B cell (primary cell): Measurements from ENCODE around the gene PCDHB6. TPM values are rescaled to one million over a fixed set of nuclear protein-coding genes. Genes with fewer than 3 reads are reported as not detected.
"Not testable (repeated sequence)": the region's sequence is repeated elsewhere in the genome, so short reads cannot be mapped to it uniquely, and the experiment has no call there.

Source experiments
- ATAC-seq: fragments of 200-7000 bp; cut with Tn5 transposase; one replicate; pipeline ENCODE4 v1.10.0; 2021; ENCODE audit warnings: low read depth, mild to moderate bottlenecking, moderate number of reproducible peaks, moderate library complexity
- CTCF ChIA-PET: fragments of 350-600 bp; sonication (Branson Sonifier 250); formaldehyde crosslinking; loops from one replicate; lab custom pipeline; 2021; ENCODE audit warnings: antibody characterized with exemption, inconsistent platforms; lab: Charles Lee
- POLR2A ChIA-PET: fragments of 350-600 bp; sonication (Branson Sonifier 250); formaldehyde crosslinking; loops from one replicate; lab custom pipeline; 2021; ENCODE audit warnings: antibody characterized with exemption; lab: Charles Lee
- DNase-seq: peaks from one replicate; pipeline ENCODE4 v3.0.0; 2013
- H2AFZ ChIP-seq: 2 replicates; pipeline ENCODE4 v1.6.1; 2012; ENCODE audit warnings: mild to moderate bottlenecking, low read depth, low read length; ENCODE audit not compliant: insufficient read depth, poor library complexity, severe bottlenecking
- H3K27ac ChIP-seq, 2 donors: 1 replicate in 1 of 2; 2 replicates in 1 of 2; pipeline ENCODE4 v1.5.1; 2012 to 2013; ENCODE audit warnings: low read length in 2 of 2, mild to moderate bottlenecking in 2 of 2, moderate library complexity in 1 of 2
- H3K27me3 ChIP-seq, 4 experiments: fragments of 200-600 bp in 1 of 4; sonication (generic) in 1 of 4; replicated peaks in 1 of 4; 1 replicate in 2 of 4; 2 replicates in 2 of 4; pipeline versions ENCODE4 v1.6.1 to v1.7.0; 2013 to 2016; ENCODE audit warnings: low read length in 3 of 4, mild to moderate bottlenecking in 2 of 4, mixed read lengths in 1 of 4, moderate library complexity in 1 of 4; ENCODE audit not compliant: insufficient read depth in 4 of 4, control insufficient read depth in 3 of 4; ENCODE audit errors: control extremely low read depth in 1 of 4
- H3K36me3 ChIP-seq, 2 experiments: replicated peaks in 1 of 2; 1 replicate in 1 of 2; 2 replicates in 1 of 2; pipeline versions ENCODE4 v1.6.1 to v1.7.1; 2013; ENCODE audit warnings: low read length in 1 of 2; ENCODE audit not compliant: insufficient read depth in 2 of 2, control insufficient read depth in 1 of 2; ENCODE audit errors: control extremely low read depth in 1 of 2, extremely low read depth in 1 of 2
- H3K4me1 ChIP-seq, 2 donors: fragments of 200-600 bp in 1 of 2; sonication (generic) in 1 of 2; 1 replicate in 1 of 2; 2 replicates in 1 of 2; pipeline versions ENCODE4 v1.5.1 to v1.6.1; 2013 to 2017; ENCODE audit warnings: low read length in 2 of 2; ENCODE audit not compliant: control insufficient read depth in 2 of 2, insufficient read depth in 2 of 2
- H3K4me2 ChIP-seq: replicated peaks from 2 replicates; pipeline ENCODE3; 2012; ENCODE audit warnings: mild to moderate bottlenecking, low read depth, low read length; ENCODE audit not compliant: poor library complexity, severe bottlenecking
- H3K4me3 ChIP-seq, 5 experiments: fragments of 200-600 bp in 1 of 5; sonication (generic) in 1 of 5; 1 replicate in 3 of 5; 2 replicates in 2 of 5; pipeline versions ENCODE4 v1.5.1 to v1.7.0; 2011 to 2016; ENCODE audit warnings: low read length in 4 of 5, mild to moderate bottlenecking in 4 of 5, low read depth in 2 of 5, control low read depth in 1 of 5, moderate library complexity in 1 of 5; ENCODE audit not compliant: insufficient read depth in 1 of 5; ENCODE audit errors: control extremely low read depth in 1 of 5, extremely low read depth in 1 of 5
- H3K79me2 ChIP-seq: fragments of 200-600 bp; sonication (generic); one replicate; pipeline ENCODE4 v1.6.0; 2016; ENCODE audit warnings: low read length; ENCODE audit not compliant: control insufficient read depth, insufficient read depth
- H3K9ac ChIP-seq: fragments of 200-600 bp; sonication (generic); 2 replicates; pipeline ENCODE4 v1.6.1; 2017; ENCODE audit warnings: mild to moderate bottlenecking, low read length, moderate library complexity
- H3K9me3 ChIP-seq, 3 donors: one replicate each; pipeline versions ENCODE4 v1.6.1 to v1.7.1; 2013; ENCODE audit warnings: low read length in 2 of 3; ENCODE audit not compliant: control insufficient read depth in 2 of 3, insufficient read depth in 1 of 3; ENCODE audit errors: control extremely low read depth in 1 of 3
- H4K20me1 ChIP-seq: 2 replicates; pipeline ENCODE4 v1.6.0; 2012; ENCODE audit warnings: mild to moderate bottlenecking, low read length; ENCODE audit not compliant: insufficient read depth, control insufficient read depth, poor library complexity, severe bottlenecking
- H3K27ac Mint-ChIP-seq: one replicate; pipeline ENCODE4 v1.8.0; 2021; ENCODE audit warnings: mixed read lengths
- H3K27me3 Mint-ChIP-seq: one replicate; pipeline ENCODE4 v1.8.0; 2021; ENCODE audit warnings: mixed read lengths
- H3K4me1 Mint-ChIP-seq: one replicate; pipeline ENCODE4 v1.8.0; 2021; ENCODE audit warnings: mixed read lengths
- H3K4me3 Mint-ChIP-seq: one replicate; pipeline ENCODE4 v1.8.0; 2021; ENCODE audit warnings: mixed read lengths
- H3K9me3 Mint-ChIP-seq: one replicate; pipeline ENCODE4 v1.8.0; 2022; ENCODE audit warnings: mixed read lengths; ENCODE audit not compliant: insufficient read depth
- CTCF ChIP-seq: fragments of 200-600 bp; IDR thresholded peaks from one replicate; pipeline ENCODE4 v1.8.0; 2022; ENCODE audit warnings: antibody characterized with exemption, mild to moderate bottlenecking
- EZH2 ChIP-seq: IDR thresholded peaks from 2 replicates; pipeline ENCODE4 v1.6.1; 2012; ENCODE audit warnings: borderline replicate concordance, low read depth, mild to moderate bottlenecking, moderate library complexity, low read length; ENCODE audit not compliant: insufficient read depth, poor library complexity, severe bottlenecking
- WGBS: methylation state at CpG from one replicate; pipeline ENCODE4 v1.1.5; 2013; ENCODE audit warnings: missing lambda C conversion rate; ENCODE audit not compliant: insufficient coverage; 5-methylcytosine and 5-hydroxymethylcytosine counted together
- intact Hi-C: fragments of 100-400 bp; cut with micrococcal nuclease; formaldehyde crosslinking; loops from one replicate; pipeline ENCODE4 v1.10.0; 2022
- polyA plus RNA-seq: library from polyadenylated mRNA; depleted of rRNA; stranded (reverse); fragments of >200 nt; gene quantifications from 2 replicates; pipeline ENCODE4 v1.2.3, GENCODE V29; 2012
- total RNA-seq, 2 donors: library from RNA; stranded (reverse); fragments of 120-200 nt in 1 of 2; gene quantifications; 1 replicate in 1 of 2; 2 replicates in 1 of 2; pipeline versions ENCODE4 v1.2.3 to v1.2.4, GENCODE V29; 2013 to 2022

PCDHB6 gene
- total and polyA plus RNA-seq, 2 donors (not counting 1 experiment from before 2014, with no cell fraction given): not detected

- Histone ChIP-seq H3K9me3 (peaks cover 2 to 33% (median 3%) of the 10 kb centered on the region in 3 donors), H3K4me1 (peaks cover 0 to 4% of the 10 kb centered on the region in 2 donors), H2AFZ (no peak overlapping the region), H3K4me3 (no peak overlapping the region), H3K27ac (no peak overlapping the region), H4K20me1 (no peaks in the 10 kb centered on the region), H3K4me2 (no peak overlapping the region), H3K9ac (no peak overlapping the region), H3K79me2 (no peaks in the 10 kb centered on the region), H3K36me3 (no peaks in the 10 kb centered on the region), H3K27me3 (peaks cover 0 to 5% (median 0%) of the 10 kb centered on the region in 4 experiments)
- Mint-ChIP-seq H3K27me3 (no peaks in the 10 kb centered on the region), H3K27ac (no peak overlapping the region), H3K4me1 (peaks cover 2% of the 10 kb centered on the region), H3K4me3 (no peak overlapping the region), H3K9me3 (peaks cover 2% of the 10 kb centered on the region)
- no CpG with 5 or more reads among the region's 1 CpG for WGBS
- ChIA-PET POLR2A (no interaction called here), CTCF (no interaction called here)
- ATAC-seq: no peak
- DNase-seq: no peak
- no peak for TF ChIP-seq CTCF
- no peak for TF ChIP-seq EZH2
- intact Hi-C loops: no loop called here
These were observed 26.1 kb downstream of the PCDHB6 start for GRCh38 chr5:141175933-141176332.

DNA sequence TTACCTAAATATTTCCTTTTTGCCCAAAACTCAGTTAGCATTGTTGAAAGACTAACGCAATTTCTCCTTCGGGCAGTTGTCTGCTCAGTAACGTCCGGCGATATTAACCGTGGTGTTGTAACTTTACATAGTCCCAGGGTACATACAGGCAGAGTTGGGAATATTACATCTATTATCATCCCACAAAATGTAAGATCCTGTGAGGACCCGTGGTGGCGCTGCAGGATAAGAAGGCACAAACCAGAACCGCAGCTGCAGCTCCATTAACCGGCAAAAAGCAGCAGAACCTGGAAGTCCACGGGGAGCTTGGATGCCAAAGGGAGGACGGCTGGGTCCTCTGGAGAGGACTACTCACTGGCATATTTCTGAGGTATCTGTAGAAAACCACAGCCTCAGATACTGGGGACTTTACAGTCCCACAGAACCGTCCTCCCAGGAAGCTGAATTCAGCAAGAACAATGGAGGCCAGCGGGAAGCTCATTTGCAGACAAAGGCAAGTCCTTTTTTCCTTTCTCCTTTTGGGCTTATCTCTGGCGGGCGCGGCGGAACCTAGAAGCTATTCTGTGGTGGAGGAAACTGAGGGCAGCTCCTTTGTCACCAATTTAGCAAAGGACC lies 27.8 kb downstream of the PCDHB6 start, which contains the start of gene PCDHB8:
Gene PCDHB8, plus strand, starts transcription at position 214 of the 615 bp plus-strand sequence. Its CDS starts 245 bp downstream, at position 459.
- H2AFZ ChIP-seq, H4K20me1 ChIP-seq, DNase-seq, H3K4me3 ChIP-seq, H3K9me3 Mint-ChIP-seq, H3K4me3 Mint-ChIP-seq, H3K27ac Mint-ChIP-seq, H3K4me1 Mint-ChIP-seq, H3K9ac ChIP-seq, H3K4me2 ChIP-seq, H3K36me3 ChIP-seq, H3K4me1 ChIP-seq, POLR2A ChIA-PET, H3K79me2 ChIP-seq, H3K27ac ChIP-seq, ATAC-seq, intact Hi-C loops: not testable (repeated sequence)
- H3K27me3 ChIP-seq: peaks cover 0 to 11% (median 5%) of the 10 kb centered on the region in 4 experiments
- H3K27me3 Mint-ChIP-seq: peaks cover 15% of the 10 kb centered on the region
- 41% methylated on average over 6 of the region's 18 CpGs for WGBS
- peaks cover 2 to 36% (median 3%) of the 10 kb centered on the region in 3 donors for H3K9me3 ChIP-seq
- CTCF ChIA-PET: interaction anchor here (1.0 kb wide), 1 partner anchor 243 kb away, joined by 3 read pairs; the partner anchor contains the start of gene PCDHGA11

GRCh38 chr5:141179371-141179770 lies 29.5 kb downstream of the PCDHB6 start:
- H3K4me3 ChIP-seq, CTCF ChIA-PET, H3K9ac ChIP-seq, H3K4me1 ChIP-seq, H3K4me2 ChIP-seq, H3K4me3 Mint-ChIP-seq, ATAC-seq, DNase-seq, H3K27ac Mint-ChIP-seq, H4K20me1 ChIP-seq, H3K9me3 Mint-ChIP-seq, H2AFZ ChIP-seq, H3K79me2 ChIP-seq, POLR2A ChIA-PET, H3K27ac ChIP-seq, intact Hi-C loops, H3K36me3 ChIP-seq, H3K4me1 Mint-ChIP-seq: not testable (repeated sequence)
- H3K27me3 Mint-ChIP-seq: peaks cover 24% of the 10 kb centered on the region
- H3K27me3 ChIP-seq: peaks cover 0 to 12% (median 8%) of the 10 kb centered on the region in 4 experiments
- peaks cover 2 to 36% (median 5%) of the 10 kb centered on the region in 3 donors for H3K9me3 ChIP-seq
- 51% methylated on average over 6 of the region's 39 CpGs for WGBS
